GM21576 (cell line): ENCODE measurements around the gene LRRK1.

Experiments
- ATAC-seq: cut with Tn5 transposase; IDR thresholded peaks from one replicate; pipeline ENCODE4 v1.9.1; 2021; ENCODE audit warnings: mild to moderate bottlenecking, moderate library complexity; ENCODE audit not compliant: unreplicated experiment

The LRRK1 gene

DNA sequence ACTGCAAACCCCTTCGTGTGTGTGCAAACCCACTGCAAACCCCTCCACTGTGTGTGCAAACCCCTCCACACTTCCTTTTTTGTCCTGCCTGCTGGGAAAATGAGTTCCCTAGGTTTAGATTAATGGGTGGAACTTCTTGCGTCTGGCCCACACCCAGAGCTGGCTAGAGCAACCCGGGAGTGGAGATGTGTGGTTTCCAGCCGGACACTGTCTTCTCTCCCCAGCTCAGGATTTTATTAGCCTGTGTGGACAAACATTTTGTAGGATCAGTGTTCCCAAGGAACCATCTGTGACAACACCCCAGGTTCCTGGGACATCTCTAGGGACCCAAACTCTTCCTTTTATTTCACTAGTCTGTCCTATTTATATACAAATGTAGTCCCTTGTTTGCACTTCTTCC, 9.6 kb upstream of the LRRK1 start:
- ATAC-seq, result no peak

DNA sequence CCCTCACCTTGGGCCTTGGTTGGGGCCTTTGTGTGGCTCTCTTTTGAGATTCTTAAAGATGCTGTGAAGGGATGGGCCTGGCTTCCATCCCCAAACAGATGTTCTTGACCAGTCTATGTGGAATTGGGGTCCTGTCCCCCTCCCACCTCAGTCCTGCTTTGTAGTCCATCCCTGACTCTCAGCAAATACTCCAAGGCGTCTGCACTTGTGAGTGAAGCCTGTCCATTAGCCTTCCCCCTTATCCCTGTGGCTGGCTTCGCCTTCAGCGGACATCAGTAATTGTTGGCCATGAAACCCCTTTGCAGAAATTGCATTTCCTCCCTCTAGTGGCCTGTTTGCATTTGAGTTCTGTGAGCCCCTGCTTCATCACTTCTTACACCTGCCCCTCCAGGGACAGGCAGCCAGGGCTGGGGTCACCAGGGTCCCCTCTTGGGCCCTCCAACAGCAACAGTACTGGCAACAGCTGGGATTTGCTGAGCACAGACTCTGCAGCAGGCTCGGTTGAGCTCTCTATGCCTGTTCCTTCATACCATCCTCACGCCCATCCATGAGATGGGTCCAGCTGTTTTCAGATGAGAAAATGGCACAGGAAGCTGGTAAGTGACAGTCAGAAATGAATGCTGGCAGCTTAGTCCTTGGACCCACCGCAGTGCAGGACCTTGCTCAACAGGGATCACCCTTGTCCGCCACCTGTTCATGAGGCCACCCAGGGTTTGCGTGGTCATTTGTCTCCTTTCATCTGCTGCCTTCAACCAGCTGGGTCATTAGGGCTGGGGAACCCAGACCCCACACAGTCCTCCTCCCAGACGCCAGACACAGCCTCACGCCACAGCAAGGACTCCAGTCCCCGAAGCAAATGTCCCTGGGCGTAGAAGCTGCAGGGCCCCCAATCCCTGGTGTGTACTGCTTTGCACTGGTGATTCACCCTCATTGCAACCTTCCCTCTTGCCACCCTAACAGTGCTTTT, 8.9 kb upstream of the LRRK1 start:
- ATAC-seq, result no peak

DNA sequence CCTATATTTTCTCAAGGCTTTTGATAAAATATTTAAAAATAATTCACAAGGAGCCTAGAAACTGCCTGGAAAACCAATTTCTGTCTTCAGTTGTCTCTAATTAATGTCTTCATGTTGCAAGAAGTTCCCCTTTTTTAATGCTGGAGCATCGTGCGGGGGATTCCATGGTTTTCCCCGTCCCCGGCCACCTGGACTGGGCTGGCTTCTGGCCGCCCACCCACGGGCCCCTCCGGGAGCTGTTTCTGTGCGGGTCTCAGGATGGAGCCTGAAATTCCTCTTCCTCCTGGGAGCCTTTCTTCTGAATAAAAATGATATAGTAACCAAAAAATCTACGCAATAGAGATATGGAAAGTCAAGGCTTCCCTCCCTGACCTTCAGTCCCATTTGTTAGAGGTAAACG, 8.1 kb upstream of the LRRK1 start:
- ATAC-seq, result no peak

DNA sequence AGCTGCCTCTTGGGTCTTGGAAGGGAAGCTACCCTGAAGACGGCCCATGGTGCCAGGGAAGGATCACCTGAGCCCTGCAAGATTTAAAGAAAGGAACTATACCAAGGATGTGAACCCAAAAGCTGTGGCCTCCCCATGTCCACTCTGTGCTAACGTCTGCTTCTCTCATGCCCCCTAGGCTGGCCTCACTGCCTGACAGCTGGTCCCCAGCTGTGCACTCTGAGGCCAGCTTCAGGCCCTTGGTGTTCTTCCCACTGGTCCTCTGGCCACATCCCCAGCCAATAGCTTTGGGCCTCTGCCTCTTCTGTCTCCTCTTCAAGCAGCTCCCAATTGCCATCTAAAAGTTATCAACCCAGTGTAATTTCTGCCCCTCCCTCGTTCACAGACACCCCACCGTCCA, 5.2 kb upstream of the LRRK1 start:
- ATAC-seq, result no peak

DNA sequence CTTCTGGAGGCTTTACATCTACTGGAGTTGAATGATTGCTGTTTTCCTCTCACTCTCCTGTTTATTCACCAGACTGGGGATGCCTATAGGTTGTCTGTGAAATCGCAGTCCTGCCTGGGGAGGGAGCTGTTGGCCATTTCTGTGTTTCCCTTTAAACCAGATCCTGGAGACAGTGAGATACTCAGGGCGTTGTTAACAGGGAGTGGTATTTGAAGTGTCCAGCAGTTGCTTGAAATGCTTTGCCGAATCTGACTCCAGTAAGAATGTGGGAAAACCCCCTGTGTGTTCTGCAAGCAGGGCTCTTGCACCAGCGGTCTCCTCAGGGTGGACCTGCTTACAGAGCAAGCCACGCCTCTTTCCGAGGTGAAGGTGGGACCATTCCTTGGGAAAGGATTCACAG, 4.3 kb upstream of the LRRK1 start:
- no peak for ATAC-seq

DNA sequence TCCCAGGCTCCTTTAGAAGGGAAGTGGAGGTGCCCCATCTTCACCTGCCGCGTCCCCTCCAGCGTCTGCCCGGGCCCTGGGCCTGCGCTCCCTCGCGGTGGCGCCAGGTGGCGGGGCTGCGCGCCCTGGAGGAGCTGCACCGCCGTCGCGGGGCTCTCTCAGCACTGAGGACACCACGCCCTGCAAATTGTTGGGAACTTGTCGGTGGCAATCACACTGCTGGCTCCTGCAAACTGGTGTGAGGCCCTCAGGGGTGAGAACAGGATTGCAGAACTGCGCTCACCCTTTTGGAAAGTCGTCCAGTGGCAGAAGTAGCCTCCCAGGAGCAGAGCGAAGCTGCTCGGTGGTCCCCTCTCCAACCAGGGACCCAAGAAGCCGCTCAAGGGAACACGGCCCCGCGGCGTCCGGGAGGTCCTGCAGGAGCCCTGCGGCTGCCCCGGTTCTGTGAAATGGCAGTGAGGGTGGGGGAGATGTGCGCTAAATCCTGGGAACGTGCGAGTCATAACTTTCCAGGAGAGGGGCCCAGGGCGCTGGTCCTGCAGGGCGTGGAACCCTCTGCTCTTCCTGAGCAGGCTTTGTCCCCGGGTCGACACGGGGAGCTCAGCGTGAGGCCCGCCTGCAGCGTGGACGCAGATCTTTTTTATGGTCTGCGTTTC, 995 bp upstream of the LRRK1 start:
- ATAC-seq, result peak; percentile 64

DNA sequence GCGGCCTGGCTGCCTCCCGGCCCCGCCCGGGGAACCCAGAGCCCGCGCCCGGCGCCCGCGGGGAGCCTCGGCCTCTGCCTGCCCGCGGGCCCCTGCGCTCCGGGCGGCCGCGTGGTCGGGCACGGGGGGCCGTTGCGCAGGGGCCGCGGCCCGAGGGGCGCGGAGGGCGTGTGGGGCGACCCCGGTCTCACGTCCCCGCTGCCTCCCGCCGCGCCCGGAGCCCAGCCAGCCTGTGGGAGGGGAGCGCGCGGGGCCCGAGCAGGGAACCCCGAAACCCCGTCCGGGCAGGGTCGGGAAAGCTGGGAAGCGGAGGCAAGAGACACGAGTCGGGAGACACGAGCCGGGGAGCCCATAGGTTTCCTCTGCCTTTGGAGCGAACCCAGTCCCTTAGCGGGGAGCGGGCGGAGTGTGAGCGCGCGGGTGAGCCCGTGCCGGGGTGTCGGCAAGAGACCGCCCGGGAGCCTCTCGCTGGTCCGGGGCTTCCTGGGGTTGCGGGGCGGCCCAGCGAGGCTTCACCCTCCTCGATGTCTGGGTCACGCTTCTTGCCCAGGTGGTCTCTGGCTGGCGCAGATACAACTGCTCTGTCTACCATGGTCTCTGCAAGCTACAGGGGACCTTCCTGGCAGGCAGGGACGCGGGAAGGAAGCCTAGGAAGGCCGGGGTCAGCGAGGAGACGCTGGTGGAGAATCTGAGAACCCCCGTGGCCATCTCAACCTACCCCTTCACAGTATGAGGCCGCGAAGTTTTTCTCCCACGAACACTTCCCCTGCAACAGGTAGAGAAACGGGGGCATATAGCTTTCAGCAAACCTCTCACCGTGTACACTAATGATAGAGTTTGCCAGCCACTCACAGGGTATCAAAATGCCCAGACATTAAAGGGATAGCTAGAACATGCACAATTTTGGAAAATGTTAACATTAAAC, 586 bp downstream of the LRRK1 start:
- no peak for ATAC-seq

DNA sequence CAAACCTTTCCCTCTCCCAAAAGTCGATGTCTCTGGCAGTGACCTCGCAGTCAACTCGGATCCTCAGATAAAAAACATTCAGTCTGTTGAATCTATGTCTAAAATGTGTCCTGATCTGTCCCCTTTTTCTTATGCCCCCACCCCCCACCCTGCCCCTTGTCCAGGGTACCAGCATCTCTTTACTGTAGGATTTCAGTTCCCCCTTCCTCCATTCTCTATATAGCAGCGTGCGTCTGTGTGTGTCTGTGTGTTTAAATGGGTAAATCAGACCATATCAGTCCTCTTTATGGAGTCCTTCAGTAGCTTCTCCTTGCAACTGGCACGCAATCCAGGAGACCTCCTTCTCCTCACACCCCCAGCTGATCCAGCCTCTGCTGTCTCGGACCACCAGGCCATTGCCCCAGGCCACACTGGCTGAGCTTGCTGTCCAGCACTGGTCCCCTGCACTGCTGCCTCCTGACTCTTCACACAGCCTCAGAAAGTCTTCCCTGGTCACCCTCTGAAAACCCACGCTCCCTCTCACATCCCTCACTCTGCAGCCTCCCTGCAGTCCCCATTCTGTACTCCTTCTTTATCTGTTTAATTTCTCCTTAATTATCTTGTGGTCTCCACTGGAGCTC, 1.5 kb downstream of the LRRK1 start:
- no peak for ATAC-seq

DNA sequence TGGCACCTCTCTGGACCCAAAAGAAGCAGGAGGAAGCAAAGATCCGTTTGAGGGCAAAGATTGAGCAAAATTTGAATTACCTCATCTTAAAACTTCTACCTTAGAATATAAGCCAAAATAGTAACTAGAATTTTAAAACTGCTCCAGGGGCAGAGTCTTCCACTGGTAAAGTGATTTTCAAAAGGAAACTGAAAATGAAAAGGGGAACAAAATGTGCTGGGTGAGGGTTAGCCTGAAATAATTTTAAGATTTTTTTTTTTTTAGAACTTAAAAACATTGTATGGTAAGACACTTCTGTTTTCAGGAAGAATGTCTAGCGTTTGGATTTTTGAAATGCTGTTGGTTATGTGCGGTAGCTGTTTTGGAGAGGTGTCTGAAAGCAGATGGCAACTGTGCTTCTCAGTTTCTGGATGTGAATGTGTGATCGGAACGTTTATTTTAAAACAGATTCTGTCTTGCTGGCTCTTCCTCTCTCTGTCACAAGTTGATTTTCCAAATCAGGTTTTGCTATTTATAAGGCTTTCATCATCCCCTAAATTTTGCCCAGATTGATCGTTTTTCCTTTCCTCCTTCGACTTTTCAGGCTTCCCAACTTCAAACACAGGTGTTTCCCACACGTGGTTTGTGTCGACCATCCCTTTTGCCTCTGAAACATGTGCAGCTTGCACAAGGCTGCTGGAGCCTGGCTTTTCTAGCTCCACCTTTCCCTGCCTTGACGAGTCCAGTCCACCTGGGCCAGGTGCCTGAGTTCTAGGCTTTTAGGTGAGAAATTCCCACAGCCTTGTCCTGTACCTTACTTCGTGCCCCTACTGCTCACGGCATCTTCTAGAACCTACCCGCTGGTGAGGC, 3.3 kb downstream of the LRRK1 start:
- no peak for ATAC-seq

DNA sequence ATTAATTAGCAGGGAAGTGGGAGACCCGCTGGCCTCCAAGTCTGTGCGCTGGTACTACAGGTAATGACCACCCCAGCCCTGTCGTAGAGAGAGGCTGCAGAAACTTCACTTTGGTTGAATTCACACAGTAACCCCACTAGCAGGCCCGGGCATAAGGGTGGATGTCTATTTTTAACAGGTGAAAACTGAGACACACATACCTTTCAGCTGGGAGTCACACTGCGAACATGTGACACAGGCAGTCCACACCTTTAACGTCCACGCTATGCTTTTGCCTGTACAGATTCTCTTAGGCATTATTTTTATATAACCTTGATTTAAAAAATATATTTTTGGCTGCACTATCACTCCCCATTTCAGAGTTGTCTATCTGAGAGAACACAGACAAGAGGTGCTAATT, 3.9 kb downstream of the LRRK1 start:
- ATAC-seq, result no peak

DNA sequence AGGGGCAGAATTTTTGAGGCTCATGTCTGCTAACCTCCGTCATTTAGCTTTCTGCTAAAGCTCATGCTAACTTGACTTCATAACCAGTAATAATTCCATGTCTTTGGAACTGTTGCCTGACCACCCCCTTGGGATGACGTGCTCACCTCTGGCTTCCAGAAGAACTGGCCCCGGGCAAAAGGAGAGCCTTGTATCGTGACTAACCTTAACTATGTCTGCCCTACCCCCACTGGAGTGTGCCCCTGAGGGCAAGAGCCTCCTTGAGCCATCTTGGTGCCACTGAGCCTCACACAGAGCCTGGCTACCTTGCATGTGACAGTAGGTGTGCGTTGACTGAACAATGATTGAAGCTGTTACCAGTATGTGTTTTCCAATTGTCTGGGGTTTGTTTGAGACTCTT, 4.7 kb downstream of the LRRK1 start:
- no peak for ATAC-seq

DNA sequence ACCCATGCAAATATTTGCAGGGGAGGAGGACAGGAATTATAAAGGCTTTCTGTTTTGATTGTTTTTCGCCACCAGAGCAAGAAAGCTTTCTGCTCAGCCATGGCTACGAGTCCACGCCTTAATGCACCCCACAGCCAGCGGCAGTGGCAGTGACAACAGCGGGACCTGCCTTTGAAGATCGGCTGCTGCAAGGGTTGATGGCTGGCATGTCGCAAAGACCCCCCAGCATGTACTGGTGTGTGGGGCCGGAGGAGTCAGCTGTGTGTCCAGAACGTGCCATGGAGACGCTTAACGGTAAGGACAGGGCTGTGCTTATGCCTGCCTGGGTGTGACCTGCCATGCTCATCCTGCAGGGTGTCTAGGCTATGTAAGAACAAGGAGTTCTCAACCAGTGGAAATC, 5.3 kb downstream of the LRRK1 start:
- ATAC-seq, result no peak

DNA sequence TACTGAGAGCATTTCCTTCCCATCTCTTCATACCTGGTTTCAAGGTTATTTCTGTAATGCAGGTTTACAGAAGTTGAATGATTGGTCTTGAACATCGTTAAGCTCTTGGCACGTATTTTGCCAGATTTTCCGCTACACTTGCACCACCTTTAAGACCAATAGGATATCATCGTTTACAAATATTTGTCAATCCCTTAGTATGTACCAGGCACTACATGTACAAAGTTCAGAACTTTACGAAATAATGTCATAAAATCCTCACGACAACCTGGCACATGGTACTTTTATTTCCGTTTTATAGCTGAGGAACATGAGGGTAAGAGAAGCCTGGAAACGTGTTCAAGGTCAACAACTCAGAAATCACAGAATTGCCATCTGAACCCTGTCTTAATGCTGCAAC, 6.3 kb downstream of the LRRK1 start:
- ATAC-seq, result no peak

DNA sequence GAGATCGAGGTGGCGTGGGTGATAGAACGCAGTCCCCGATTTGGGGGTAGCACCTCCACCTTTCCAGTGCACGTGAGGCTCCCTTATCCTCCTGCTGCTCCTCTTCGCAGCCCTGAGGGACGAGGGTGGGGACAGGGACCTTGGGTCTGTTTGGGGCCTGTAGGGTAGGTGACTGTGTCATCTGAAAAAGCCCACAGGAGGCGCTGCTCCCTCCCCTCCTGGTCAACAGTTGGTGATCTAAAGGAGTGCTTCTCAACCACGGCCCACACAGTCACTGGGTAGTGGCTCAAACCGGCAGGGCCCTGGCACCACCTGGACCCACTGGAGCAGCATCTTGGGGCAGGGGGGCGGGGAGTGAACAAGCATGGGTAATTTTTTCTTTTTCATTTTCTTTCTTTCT, 7.1 kb downstream of the LRRK1 start:
- ATAC-seq, result no peak

DNA sequence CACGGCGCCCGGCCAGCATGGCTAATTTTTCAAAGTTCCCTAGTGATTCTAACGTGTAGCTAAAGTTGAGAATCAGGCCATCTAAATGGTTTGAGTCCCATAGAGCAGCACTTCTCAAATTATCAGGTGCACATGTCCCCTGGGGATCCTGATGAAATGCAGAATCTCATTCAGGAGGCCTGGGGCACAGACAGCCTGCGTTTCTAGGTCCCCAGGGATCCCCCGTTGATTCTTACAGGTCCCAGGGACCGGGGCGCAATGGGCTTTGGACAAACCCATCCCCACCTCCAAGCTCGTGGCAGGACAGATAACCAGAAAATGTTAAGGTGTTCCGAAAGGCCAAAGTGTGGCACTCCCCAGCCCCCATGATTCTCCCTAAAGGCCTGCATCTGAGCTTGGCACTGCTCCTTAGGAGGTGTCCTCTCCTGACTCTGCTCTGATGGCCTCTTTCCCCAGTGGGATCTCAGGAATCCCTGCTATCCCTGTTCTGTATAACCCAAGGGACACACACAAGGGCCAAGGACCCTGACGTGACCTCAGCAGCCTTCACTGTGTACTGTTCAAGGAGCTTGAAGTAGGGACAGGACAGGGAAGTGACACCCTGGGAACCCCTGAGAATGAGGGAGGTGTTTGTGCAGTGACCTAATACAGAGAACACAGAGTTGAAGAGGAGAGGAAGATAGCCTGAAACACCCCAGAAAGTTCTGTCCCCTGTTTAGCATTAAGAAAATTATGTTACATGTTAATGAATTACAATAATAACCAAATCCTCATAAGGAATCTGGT, 8.0 kb downstream of the LRRK1 start:
- ATAC-seq, result peak; percentile 36

DNA sequence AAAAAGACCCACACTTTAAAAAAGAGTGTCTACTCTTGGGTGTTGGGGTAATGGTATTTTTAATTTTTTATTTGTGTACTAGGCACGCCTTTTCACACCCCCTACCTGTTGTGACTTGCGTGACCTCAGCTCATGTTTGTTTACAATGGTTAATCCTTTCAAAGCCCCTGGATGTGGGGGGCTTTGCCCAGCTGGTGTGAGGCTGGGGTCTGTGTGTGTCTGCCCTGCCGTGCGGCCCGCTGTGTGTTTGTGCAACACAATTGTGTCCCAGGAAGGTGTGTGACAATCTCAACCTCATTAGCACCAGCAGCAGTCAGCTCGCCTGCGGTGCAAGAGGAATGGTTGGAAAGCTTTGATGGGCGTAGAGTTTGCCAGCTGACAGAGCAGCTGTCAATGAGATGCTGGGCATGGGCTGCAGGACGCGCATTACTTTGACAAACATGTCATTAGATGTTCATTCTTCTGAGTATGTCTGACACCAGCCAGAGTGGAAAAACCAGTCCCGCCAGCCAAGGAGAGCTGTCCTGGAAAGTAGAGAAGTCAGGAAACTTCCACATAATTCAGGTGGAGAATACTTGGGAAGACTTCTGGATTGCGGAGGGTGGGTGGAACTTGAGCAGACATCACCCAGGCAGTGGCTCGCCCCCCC, 9.6 kb downstream of the LRRK1 start:
- no peak for ATAC-seq

DNA sequence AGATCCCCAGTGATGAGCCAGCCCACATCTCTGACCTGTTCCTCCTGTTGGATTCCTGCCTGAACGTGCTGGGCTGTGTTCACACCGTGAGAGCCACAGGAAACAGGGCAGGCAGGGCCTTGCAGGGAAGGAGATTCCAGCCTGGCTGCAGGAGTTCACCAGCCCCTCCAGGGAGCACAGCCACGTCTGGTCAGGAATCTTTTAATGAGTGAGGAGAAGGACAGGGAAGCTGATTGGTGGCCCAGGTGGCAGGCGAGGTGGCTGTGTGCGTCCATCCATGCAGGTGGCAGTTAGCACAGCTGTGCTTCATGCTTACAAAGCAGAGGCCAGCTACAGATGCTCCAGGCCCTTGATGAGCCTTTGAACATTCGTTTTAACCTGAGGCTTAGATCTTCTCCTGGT, 10.5 kb downstream of the LRRK1 start:
- peak; percentile 27 for ATAC-seq

DNA sequence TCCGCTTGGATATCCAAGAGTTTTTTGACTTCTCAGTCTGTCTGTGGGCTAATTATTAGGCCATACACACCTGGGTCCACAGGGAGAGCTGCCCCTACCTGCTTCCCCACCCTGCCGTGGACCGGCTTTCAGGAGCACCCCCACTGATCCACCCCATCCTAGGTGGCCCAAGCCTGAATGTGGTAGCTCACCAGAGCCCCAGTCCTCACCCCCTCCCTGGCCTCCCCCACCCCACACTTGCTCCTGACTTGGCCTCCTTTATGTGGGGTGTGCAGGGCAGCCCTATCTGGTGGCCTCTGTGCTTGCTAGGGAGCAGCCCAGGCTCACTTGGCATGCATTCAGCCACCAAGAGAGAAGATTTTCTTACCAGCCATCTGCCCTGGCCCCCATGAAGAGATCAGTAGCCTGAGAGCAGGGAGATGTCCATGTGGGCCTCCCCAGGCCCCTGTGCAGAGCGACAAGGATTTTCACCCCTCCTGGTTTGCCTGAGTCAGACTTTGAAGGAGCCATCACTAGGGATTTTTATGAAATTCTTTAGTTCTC, 11.2 kb downstream of the LRRK1 start:
- no peak for ATAC-seq
